Measurements from ENCODE around the gene ADGRB3. TPM values are rescaled to one million over a fixed set of nuclear protein-coding genes. Genes with fewer than 3 reads are reported as not detected.

The ADGRB3 gene
- total and polyA plus RNA-seq, 2 donors (not counting 3 experiments of a cell fraction or from before 2014, with no cell fraction given) = not detected

GRCh38 chr6:68730291-68731054, 95.4 kb downstream of the ADGRB3 start:
- intact Hi-C loops (cut with micrococcal nuclease) = no loop called here
- no peaks in the 10 kb centered on the region for H3K36me3 ChIP-seq (ENCODE audit: control insufficient read depth in 2 of 2, extremely low read depth in 1 of 2, insufficient read depth in 2 of 2, low read length in 2 of 2)
- no peak overlapping the region for H3K9ac ChIP-seq (replicated peaks; ENCODE audit: extremely low read depth, insufficient read depth, low read length)
- FAIRE-seq (no peak), DNase-seq (ENCODE audit: low read depth, low spot score) (no peak)
- CTCF ChIA-PET = no interaction called here
- no peaks in the 10 kb centered on the region for H3K27me3 ChIP-seq (ENCODE audit: control insufficient read depth in 2 of 2, insufficient read depth in 2 of 2, low read length in 2 of 2)
- no peak overlapping the region for H3K4me2 ChIP-seq (ENCODE audit: insufficient read depth, low read length)
- no peak overlapping the region for H3K4me3 ChIP-seq (replicated peaks in 1 of 3; ENCODE audit: insufficient read depth in 1 of 3, low read depth in 1 of 3, low read length in 3 of 3)
- BruUV-seq (replicated peaks) = no TSS peak
- H4K20me1 ChIP-seq (replicated peaks; ENCODE audit: control insufficient read depth, extremely low read depth, insufficient read depth, low read length) = no peaks in the 10 kb centered on the region
- no peaks in the 10 kb centered on the region for H3K79me2 ChIP-seq (ENCODE audit: control insufficient read depth, insufficient read depth, low read length)
- H3K4me1 ChIP-seq (ENCODE audit: control insufficient read depth, extremely low read depth, insufficient read depth, low read length) = no peaks in the 10 kb centered on the region
- no peak for TF ChIP-seq FOS (IDR thresholded peaks at IDR 0.05; ENCODE audit: borderline replicate concordance, insufficient read depth, low read length)
- no peak for TF ChIP-seq EZH2 (IDR thresholded peaks at IDR 0.05; ENCODE audit: borderline replicate concordance, low read depth, low read length, severe bottlenecking)
- no peak for TF ChIP-seq POLR2A (IDR thresholded peaks at IDR 0.05; ENCODE audit: low read depth, low read length)
- TF ChIP-seq CTCF (IDR thresholded peaks at IDR 0.05; ENCODE audit: extremely low read depth in 1 of 2, insufficient read depth in 1 of 2, low read depth in 1 of 2, low read length in 2 of 2) = no peak
- no peak for TF ChIP-seq MYC (IDR thresholded peaks at IDR 0.05; ENCODE audit: low read depth, low read length)
- dilution Hi-C loops (cut with MboI; ENCODE audit: extremely low pct_ligation_motif_present, low sequenced_read_pairs) = no loop called here
- POLR2A ChIA-PET = no interaction called here
- H3K9me1 ChIP-seq (replicated peaks; ENCODE audit: control insufficient read depth, extremely low read depth, insufficient read depth, low read length) = no peaks in the 10 kb centered on the region
- no peak overlapping the region for H2AFZ ChIP-seq (ENCODE audit: low read depth, low read length)
- no peaks in the 10 kb centered on the region for H3K9me3 ChIP-seq (replicated peaks; ENCODE audit: control insufficient read depth, insufficient read depth, low read length)
- H3K27ac ChIP-seq (ENCODE audit: insufficient read depth, low read depth, low read length) = no peak overlapping the region

- DNase-seq (ENCODE audit: low read depth, low spot score) = no peak
- H3K9me1 ChIP-seq (replicated peaks; ENCODE audit: control insufficient read depth, extremely low read depth, insufficient read depth, low read length) = no peaks in the 10 kb centered on the region
- dilution Hi-C loops (cut with MboI; ENCODE audit: extremely low pct_ligation_motif_present, low sequenced_read_pairs) = no loop called here
- no peak overlapping the region for H3K9ac ChIP-seq (replicated peaks; ENCODE audit: extremely low read depth, insufficient read depth, low read length)
- intact Hi-C loops (cut with micrococcal nuclease) = no loop called here
- ChIA-PET POLR2A (no interaction called here), CTCF (no interaction called here)
- no peak overlapping the region for H3K4me3 ChIP-seq (replicated peaks in 1 of 3; ENCODE audit: insufficient read depth in 1 of 3, low read depth in 1 of 3, low read length in 3 of 3)
- no peaks in the 10 kb centered on the region for H3K4me1 ChIP-seq (ENCODE audit: control insufficient read depth, extremely low read depth, insufficient read depth, low read length)
- H3K36me3 ChIP-seq (ENCODE audit: control insufficient read depth in 2 of 2, extremely low read depth in 1 of 2, insufficient read depth in 2 of 2, low read length in 2 of 2) = no peaks in the 10 kb centered on the region
- no peaks in the 10 kb centered on the region for H3K27me3 ChIP-seq (ENCODE audit: control insufficient read depth in 2 of 2, insufficient read depth in 2 of 2, low read length in 2 of 2)
- TF ChIP-seq POLR2A (IDR thresholded peaks at IDR 0.05; ENCODE audit: low read depth, low read length) (no peak), CTCF (IDR thresholded peaks at IDR 0.05; ENCODE audit: extremely low read depth in 1 of 2, insufficient read depth in 1 of 2, low read depth in 1 of 2, low read length in 2 of 2) (no peak)
- no peak overlapping the region for H3K27ac ChIP-seq (ENCODE audit: insufficient read depth, low read depth, low read length)
- BruUV-seq (replicated peaks) = no TSS peak
- H3K9me3 ChIP-seq (replicated peaks; ENCODE audit: control insufficient read depth, insufficient read depth, low read length) = no peaks in the 10 kb centered on the region
- no peaks in the 10 kb centered on the region for H3K79me2 ChIP-seq (ENCODE audit: control insufficient read depth, insufficient read depth, low read length)
- no peak overlapping the region for H3K4me2 ChIP-seq (ENCODE audit: insufficient read depth, low read length)
- no peak for FAIRE-seq
- H4K20me1 ChIP-seq (replicated peaks; ENCODE audit: control insufficient read depth, extremely low read depth, insufficient read depth, low read length) = no peaks in the 10 kb centered on the region
- no peak overlapping the region for H2AFZ ChIP-seq (ENCODE audit: low read depth, low read length)
Measured at GRCh38 chr6:68732423-68732822, 97.3 kb downstream of the ADGRB3 start.
